Measurements from ENCODE around the gene FDPS.

Gene FDPS

GRCh38 chr1:155296661-155297060 lies 12.0 kb upstream of the FDPS start:
- no peak for TF ChIP-seq CTCF (IDR thresholded peaks at IDR 0.05)
- Histone ChIP-seq H3K27ac (no peak overlapping the region), H3K9me3 (no peaks in the 10 kb centered on the region), H3K36me3 (no peaks in the 10 kb centered on the region), H3K4me3 (ENCODE audit: low read depth in 1 of 2, low read length in 1 of 2) (no peak overlapping the region), H3K27me3 (peaks cover 60% of the 10 kb centered on the region), H3K4me1 (ENCODE audit: control insufficient read depth in 1 of 2, insufficient read depth in 1 of 2, low read depth in 1 of 2, low read length in 1 of 2) (no peaks in the 10 kb centered on the region)

GRCh38 chr1:155297384-155297783 lies 11.3 kb upstream of the FDPS start:
- no peak overlapping the region for H3K27ac ChIP-seq
- no peak for TF ChIP-seq CTCF (IDR thresholded peaks at IDR 0.05)
- no peaks in the 10 kb centered on the region for H3K9me3 ChIP-seq
- peaks cover 53% of the 10 kb centered on the region for H3K27me3 ChIP-seq
- no peaks in the 10 kb centered on the region for H3K36me3 ChIP-seq
- no peaks in the 10 kb centered on the region for H3K4me1 ChIP-seq (ENCODE audit: control insufficient read depth in 1 of 2, insufficient read depth in 1 of 2, low read depth in 1 of 2, low read length in 1 of 2)
- H3K4me3 ChIP-seq (ENCODE audit: low read depth in 1 of 2, low read length in 1 of 2): no peak overlapping the region

DNA sequence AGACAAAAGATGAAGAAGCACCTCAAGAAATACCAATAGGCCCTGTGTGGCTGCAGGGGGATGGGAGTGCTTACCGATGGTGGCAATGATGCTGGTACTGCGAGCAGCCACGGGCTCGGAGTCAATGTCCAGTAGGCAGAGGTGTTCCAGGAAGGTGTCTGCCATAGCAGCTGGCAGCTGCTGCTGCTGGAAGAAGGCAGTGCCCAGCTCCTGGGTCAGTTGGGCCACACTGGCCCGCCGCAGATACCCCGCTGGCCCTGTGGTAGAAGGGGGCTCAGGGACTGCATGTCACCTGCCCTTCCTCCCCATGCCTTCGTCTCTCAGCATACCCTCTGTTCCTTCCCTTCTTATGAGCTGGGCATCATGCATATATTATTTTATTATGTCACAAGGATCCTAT lies 8.6 kb upstream of the FDPS start:
- Histone ChIP-seq H3K4me3 (ENCODE audit: low read depth in 1 of 2, low read length in 1 of 2) (no peak overlapping the region), H3K27ac (no peak overlapping the region), H3K9me3 (no peaks in the 10 kb centered on the region), H3K27me3 (peaks cover 27% of the 10 kb centered on the region), H3K36me3 (no peaks in the 10 kb centered on the region), H3K4me1 (ENCODE audit: control insufficient read depth in 1 of 2, insufficient read depth in 1 of 2, low read depth in 1 of 2, low read length in 1 of 2) (no peaks in the 10 kb centered on the region)
- no peak for TF ChIP-seq CTCF (IDR thresholded peaks at IDR 0.05)

DNA sequence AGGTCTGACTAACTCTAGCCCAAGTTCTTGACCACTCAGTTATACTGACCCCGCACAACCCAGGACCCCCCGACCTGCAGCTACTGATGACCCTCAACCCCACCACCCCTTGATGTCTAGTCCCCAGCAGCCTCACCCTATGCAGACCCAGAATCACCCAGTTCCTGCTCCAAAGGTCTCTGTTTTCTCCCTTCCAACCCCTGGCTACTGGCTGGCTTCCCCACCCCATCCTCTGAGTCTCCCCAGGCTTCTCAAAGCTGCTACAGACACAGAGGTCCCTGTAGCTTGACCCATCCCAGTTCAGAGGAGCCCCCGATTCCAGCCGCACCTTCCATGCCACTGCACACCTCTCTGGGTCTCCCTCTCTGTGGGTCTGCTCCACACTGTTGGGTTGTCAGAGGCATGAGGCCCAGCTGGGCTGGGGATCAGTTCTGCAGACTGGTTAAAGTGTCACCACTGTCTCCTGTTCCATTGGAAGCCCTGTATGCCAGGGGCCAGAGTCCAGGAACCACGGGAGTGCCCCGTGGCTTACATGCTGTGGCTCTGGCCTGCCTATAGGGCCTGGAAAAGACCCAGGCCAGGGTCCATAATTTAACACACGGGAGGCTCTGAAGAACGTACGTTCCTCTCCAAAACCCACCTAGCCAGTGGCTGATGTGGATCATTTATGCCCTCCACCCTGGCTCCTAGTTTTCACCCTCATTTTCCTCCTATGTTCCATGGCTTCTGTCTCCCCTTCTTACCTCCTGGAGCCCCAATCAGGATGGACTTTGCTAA lies 7.9 kb upstream of the FDPS start:
- Histone ChIP-seq H3K27ac (no peak overlapping the region), H3K4me1 (ENCODE audit: control insufficient read depth in 1 of 2, insufficient read depth in 1 of 2, low read depth in 1 of 2, low read length in 1 of 2) (no peaks in the 10 kb centered on the region), H3K9me3 (no peaks in the 10 kb centered on the region), H3K27me3 (peaks cover 19% of the 10 kb centered on the region), H3K36me3 (no peaks in the 10 kb centered on the region), H3K4me3 (ENCODE audit: low read depth in 1 of 2, low read length in 1 of 2) (no peak overlapping the region)
- no peak for TF ChIP-seq CTCF (IDR thresholded peaks at IDR 0.05)

DNA sequence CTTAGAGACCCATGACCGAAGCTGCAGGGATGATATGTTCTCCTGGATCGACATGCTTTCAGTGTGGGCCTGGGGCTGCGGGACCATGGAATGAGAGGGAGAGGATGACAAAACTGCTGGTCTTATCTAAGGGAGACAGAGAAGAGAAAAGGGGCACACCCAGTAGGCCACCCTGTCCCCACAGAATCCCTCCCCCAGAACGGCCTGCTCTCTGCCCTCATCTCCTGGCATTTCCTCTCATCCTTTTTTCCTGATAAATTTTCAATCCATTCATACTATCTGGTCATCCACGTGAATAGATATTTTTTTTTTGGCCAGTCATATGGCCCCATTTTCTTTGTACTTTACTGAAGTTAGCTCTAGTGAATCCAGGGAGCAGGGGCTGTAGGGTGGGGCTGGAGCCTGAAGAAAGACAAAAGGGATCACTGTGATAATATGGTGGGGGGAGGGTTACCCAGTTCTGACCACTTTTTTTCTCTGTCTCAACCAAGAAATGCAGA lies 7.3 kb upstream of the FDPS start, which contains the start of gene PKLR:
TSS of gene PKLR (minus strand) at position 97 of the 500 bp plus-strand sequence. CDS start at position 54, 43 bp downstream.
- Histone ChIP-seq H3K27ac (no peak within 1 kb of the TSS), H3K4me3 (ENCODE audit: low read depth in 1 of 2, low read length in 1 of 2) (no peak within 1 kb of the TSS), H3K36me3 (no peaks in the 10 kb centered on the region), H3K9me3 (no peaks in the 10 kb centered on the region), H3K4me1 (ENCODE audit: control insufficient read depth in 1 of 2, insufficient read depth in 1 of 2, low read depth in 1 of 2, low read length in 1 of 2) (no peaks in the 10 kb centered on the region), H3K27me3 (peaks cover 13% of the 10 kb centered on the region)
- TF ChIP-seq CTCF (IDR thresholded peaks at IDR 0.05): no peak

Data from neutrophil (primary cell).